Mammary epithelial cell (primary cell): Measurements from ENCODE around the gene UQCC3.

Experiments used
- CTCF ChIP-seq, 2 donors: IDR thresholded peaks in 1 of 2; conservative IDR thresholded peaks in 1 of 2; 2 replicates each; pipeline ENCODE4 v1.5.1; 2011 to 2012; ENCODE audit warnings: inconsistent platforms in 2 of 2, low read length in 2 of 2, mild to moderate bottlenecking in 2 of 2, control low read depth in 1 of 2, low read depth in 1 of 2; ENCODE audit not compliant: insufficient read depth in 1 of 2; ENCODE audit errors: extremely low read depth in 1 of 2
- EZH2 ChIP-seq: IDR thresholded peaks from 2 replicates; pipeline ENCODE4 v1.6.1; 2012; ENCODE audit warnings: low read length, inconsistent platforms, borderline replicate concordance

- TF ChIP-seq CTCF (conservative IDR thresholded peaks at IDR 0.05 in 1 of 2, IDR thresholded peaks at IDR 0.05 in 1 of 2; ENCODE audit: extremely low read depth in 1 of 2, insufficient read depth in 1 of 2, low read depth in 1 of 2, low read length in 2 of 2) (no peak), EZH2 (no peak)
Observed at GRCh38 chr11:62719302-62719978, 48.0 kb downstream of the UQCC3 start.
